Measurements from ENCODE around the gene TSPAN3. TPM values are rescaled to one million over a fixed set of nuclear protein-coding genes. Genes with fewer than 3 reads are reported as not detected.

The TSPAN3 gene
- total RNA-seq, 2 experiments from 2014 or later = 14.7 to 15.5 TPM

- H3K4me3 Mint-ChIP-seq = no peak overlapping the region
- Histone ChIP-seq H3K9me3 (ENCODE audit: control insufficient read depth in 1 of 2, insufficient read depth in 1 of 2, low read length in 2 of 2) (no peaks in the 10 kb centered on the region), H3K27me3 (ENCODE audit: control insufficient read depth in 1 of 2, insufficient read depth in 2 of 2, low read length in 2 of 2) (peaks cover 0 to 3% of the 10 kb centered on the region in 2 experiments), H3K4me1 (ENCODE audit: insufficient read depth, low read length) (no peaks in the 10 kb centered on the region), H3K27ac (ENCODE audit: low read depth in 1 of 2, low read length in 2 of 2) (no peak overlapping the region), H3K4me3 (ENCODE audit: low read length) (no peak overlapping the region), H3K36me3 (ENCODE audit: insufficient read depth, low read length) (no peaks in the 10 kb centered on the region)
- no peak overlapping the region for H3K27ac Mint-ChIP-seq
- no peak for ATAC-seq (ENCODE audit: poor library complexity)
- H3K9me3 Mint-ChIP-seq = no peaks in the 10 kb centered on the region
- no peaks in the 10 kb centered on the region for H3K36me3 Mint-ChIP-seq (ENCODE audit: low read depth)
- H3K4me1 Mint-ChIP-seq (ENCODE audit: low read depth) = no peaks in the 10 kb centered on the region
- no peak for DNase-seq
- ChIA-PET CTCF (no interaction called here), POLR2A (no interaction called here)
- TF ChIP-seq, protein P1, sequence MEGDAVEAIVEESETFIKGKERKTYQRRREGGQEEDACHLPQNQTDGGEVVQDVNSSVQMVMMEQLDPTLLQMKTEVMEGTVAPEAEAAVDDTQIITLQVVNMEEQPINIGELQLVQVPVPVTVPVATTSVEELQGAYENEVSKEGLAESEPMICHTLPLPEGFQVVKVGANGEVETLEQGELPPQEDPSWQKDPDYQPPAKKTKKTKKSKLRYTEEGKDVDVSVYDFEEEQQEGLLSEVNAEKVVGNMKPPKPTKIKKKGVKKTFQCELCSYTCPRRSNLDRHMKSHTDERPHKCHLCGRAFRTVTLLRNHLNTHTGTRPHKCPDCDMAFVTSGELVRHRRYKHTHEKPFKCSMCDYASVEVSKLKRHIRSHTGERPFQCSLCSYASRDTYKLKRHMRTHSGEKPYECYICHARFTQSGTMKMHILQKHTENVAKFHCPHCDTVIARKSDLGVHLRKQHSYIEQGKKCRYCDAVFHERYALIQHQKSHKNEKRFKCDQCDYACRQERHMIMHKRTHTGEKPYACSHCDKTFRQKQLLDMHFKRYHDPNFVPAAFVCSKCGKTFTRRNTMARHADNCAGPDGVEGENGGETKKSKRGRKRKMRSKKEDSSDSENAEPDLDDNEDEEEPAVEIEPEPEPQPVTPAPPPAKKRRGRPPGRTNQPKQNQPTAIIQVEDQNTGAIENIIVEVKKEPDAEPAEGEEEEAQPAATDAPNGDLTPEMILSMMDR (IDR thresholded peaks at IDR 0.05) = no peak
- intact Hi-C loops (cut with DNase I, micrococcal nuclease) = no loop called here
- H3K27me3 Mint-ChIP-seq = no peaks in the 10 kb centered on the region
These were observed 33.2 kb upstream of the TSPAN3 start for GRCh38 chr15:77104155-77104554.

DNA sequence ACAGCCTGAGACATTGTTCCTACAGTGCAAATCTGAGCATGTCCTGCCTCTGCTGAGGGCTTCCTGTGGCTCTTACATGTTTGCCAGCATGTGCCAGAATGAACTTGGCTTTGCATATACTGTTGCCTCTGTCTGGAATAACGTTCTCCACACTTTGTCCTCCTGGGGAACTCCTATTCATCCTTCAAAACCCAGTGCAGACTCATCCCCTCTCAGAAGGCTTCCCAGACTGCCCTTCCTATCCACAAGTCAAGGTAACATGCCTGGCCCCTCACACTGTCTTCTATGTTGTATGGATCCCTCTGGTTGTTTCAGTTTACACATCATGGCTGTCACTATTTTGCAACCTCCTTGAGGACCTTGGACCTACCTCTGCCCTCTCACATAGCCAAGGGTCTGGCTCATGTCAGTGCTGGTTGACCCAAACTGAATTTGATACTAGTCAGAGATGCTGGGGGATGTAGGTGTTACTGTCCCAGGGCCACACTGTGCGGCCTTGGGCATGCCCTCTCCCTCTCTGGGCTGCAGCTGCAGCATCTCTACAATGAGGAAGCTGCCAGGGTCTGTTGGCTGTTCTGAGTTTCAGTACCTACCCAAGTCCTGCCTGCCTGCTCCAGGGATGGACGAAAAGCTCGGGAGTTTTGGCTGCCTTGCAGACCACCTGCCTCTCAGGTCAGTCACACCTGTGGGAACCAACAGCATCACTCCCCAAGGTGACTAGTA, 29.0 kb upstream of the TSPAN3 start:
- no peak overlapping the region for H3K27ac Mint-ChIP-seq
- POLR2A ChIA-PET = no interaction called here
- no peak for ATAC-seq (ENCODE audit: poor library complexity)
- no peak overlapping the region for H3K27ac ChIP-seq (ENCODE audit: low read depth in 1 of 2, low read length in 2 of 2)
- DNase-seq = no peak
- CTCF ChIA-PET = no interaction called here
- H3K36me3 ChIP-seq (ENCODE audit: insufficient read depth, low read length) = no peaks in the 10 kb centered on the region
- TF ChIP-seq, protein P1 (IDR thresholded peaks at IDR 0.05) = no peak
- H3K4me3 ChIP-seq (ENCODE audit: low read length) = no peak overlapping the region
- H3K4me1 Mint-ChIP-seq (ENCODE audit: low read depth) = no peaks in the 10 kb centered on the region
- H3K4me3 Mint-ChIP-seq = no peak overlapping the region
- no peaks in the 10 kb centered on the region for H3K4me1 ChIP-seq (ENCODE audit: insufficient read depth, low read length)
- H3K9me3 ChIP-seq (ENCODE audit: control insufficient read depth in 1 of 2, insufficient read depth in 1 of 2, low read length in 2 of 2) = no peaks in the 10 kb centered on the region
- no peaks in the 10 kb centered on the region for H3K9me3 Mint-ChIP-seq
- no peaks in the 10 kb centered on the region for H3K36me3 Mint-ChIP-seq (ENCODE audit: low read depth)
- peaks cover 0 to 3% of the 10 kb centered on the region in 2 experiments for H3K27me3 ChIP-seq (ENCODE audit: control insufficient read depth in 1 of 2, insufficient read depth in 2 of 2, low read length in 2 of 2)
- no peaks in the 10 kb centered on the region for H3K27me3 Mint-ChIP-seq
- intact Hi-C loops (cut with DNase I, micrococcal nuclease) = no loop called here

- H3K9me3 ChIP-seq (ENCODE audit: control insufficient read depth in 1 of 2, insufficient read depth in 1 of 2, low read length in 2 of 2) = no peaks in the 10 kb centered on the region
- H3K4me3 ChIP-seq (ENCODE audit: low read length) = no peak overlapping the region
- TF ChIP-seq, protein P1 (IDR thresholded peaks at IDR 0.05) = no peak
- Mint-ChIP-seq H3K36me3 (ENCODE audit: low read depth) (no peaks in the 10 kb centered on the region), H3K27me3 (no peaks in the 10 kb centered on the region), H3K27ac (no peak overlapping the region), H3K9me3 (no peaks in the 10 kb centered on the region), H3K4me3 (no peak overlapping the region), H3K4me1 (ENCODE audit: low read depth) (no peaks in the 10 kb centered on the region)
- peaks cover 0 to 3% of the 10 kb centered on the region in 2 experiments for H3K27me3 ChIP-seq (ENCODE audit: control insufficient read depth in 1 of 2, insufficient read depth in 2 of 2, low read length in 2 of 2)
- intact Hi-C loops (cut with DNase I, micrococcal nuclease) = no loop called here
- POLR2A ChIA-PET = no interaction called here
- H3K4me1 ChIP-seq (ENCODE audit: insufficient read depth, low read length) = no peaks in the 10 kb centered on the region
- H3K36me3 ChIP-seq (ENCODE audit: insufficient read depth, low read length) = no peaks in the 10 kb centered on the region
- no peak for ATAC-seq (ENCODE audit: poor library complexity)
- H3K27ac ChIP-seq (ENCODE audit: low read depth in 1 of 2, low read length in 2 of 2) = no peak overlapping the region
- CTCF ChIA-PET = no interaction called here
- no peak for DNase-seq
These were observed 27.7 kb upstream of the TSPAN3 start for GRCh38 chr15:77098572-77098971.
